ENCODE measurements around the gene SLC22A31.

Gene SLC22A31

GRCh38 chr16:89164436-89164835 lies 35.9 kb downstream of the SLC22A31 start:
- Histone ChIP-seq H3K27ac (no peak overlapping the region), H3K36me3 (no peaks in the 10 kb centered on the region), H3K4me1 (peaks cover 0 to 10% (median 4%) of the 10 kb centered on the region in 4 donors), H3K9me3 (no peaks in the 10 kb centered on the region), H3K27me3 (peaks cover 6 to 82% of the 10 kb centered on the region in 2 donors), H3K4me3 (no peak overlapping the region)
- no peak for DNase-seq
- TF ChIP-seq CTCF (IDR thresholded peaks at IDR 0.05), result no peak
- intact Hi-C loops (cut with DNase I; ENCODE audit: low total_unique reads), result no loop called here

- no peak for TF ChIP-seq CTCF (IDR thresholded peaks at IDR 0.05)
- intact Hi-C loops (cut with DNase I; ENCODE audit: low total_unique reads), result no loop called here
- Histone ChIP-seq H3K36me3 (no peaks in the 10 kb centered on the region), H3K27me3 (peaks cover 6 to 71% of the 10 kb centered on the region in 2 donors), H3K4me3 (no peak overlapping the region), H3K9me3 (no peaks in the 10 kb centered on the region), H3K27ac (no peak overlapping the region), H3K4me1 (peaks cover 0 to 10% (median 4%) of the 10 kb centered on the region in 4 donors)
- no peak for DNase-seq
Observed at GRCh38 chr16:89163297-89163696, 37.0 kb downstream of the SLC22A31 start.

- Histone ChIP-seq H3K27ac (no peak overlapping the region), H3K9me3 (no peaks in the 10 kb centered on the region), H3K4me1 (peaks cover 0 to 5% (median under 1%) of the 10 kb centered on the region in 4 donors), H3K4me3 (no peak overlapping the region), H3K36me3 (no peaks in the 10 kb centered on the region), H3K27me3 (peaks cover 0 to 58% of the 10 kb centered on the region in 2 donors)
- intact Hi-C loops (cut with DNase I; ENCODE audit: low total_unique reads), result no loop called here
- TF ChIP-seq CTCF (IDR thresholded peaks at IDR 0.05), result no peak
- no peak for DNase-seq
Observed at GRCh38 chr16:89161763-89162713, 38.3 kb downstream of the SLC22A31 start.

GRCh38 chr16:89160977-89161701 lies 39.2 kb downstream of the SLC22A31 start:
- Histone ChIP-seq H3K27ac (no peak overlapping the region), H3K36me3 (no peaks in the 10 kb centered on the region), H3K9me3 (no peaks in the 10 kb centered on the region), H3K27me3 (peaks cover 0 to 50% of the 10 kb centered on the region in 2 donors), H3K4me1 (peaks cover 0 to 10% (median 3%) of the 10 kb centered on the region in 4 donors), H3K4me3 (no peak overlapping the region)
- intact Hi-C loops (cut with DNase I; ENCODE audit: low total_unique reads), result no loop called here
- no peak for TF ChIP-seq CTCF (IDR thresholded peaks at IDR 0.05)
- no peak for DNase-seq

- Histone ChIP-seq H3K36me3 (no peaks in the 10 kb centered on the region), H3K9me3 (no peaks in the 10 kb centered on the region), H3K4me3 (no peak overlapping the region), H3K27me3 (peaks cover 0 to 41% of the 10 kb centered on the region in 2 donors), H3K4me1 (peaks cover 0 to 21% (median 12%) of the 10 kb centered on the region in 4 donors), H3K27ac (no peak overlapping the region)
- no peak for DNase-seq
- TF ChIP-seq CTCF (IDR thresholded peaks at IDR 0.05), result no peak
- intact Hi-C loops (cut with DNase I; ENCODE audit: low total_unique reads), result no loop called here
Observed at GRCh38 chr16:89159850-89160354, 40.4 kb downstream of the SLC22A31 start.
